GM19397 (cell line): ENCODE data around the gene ASXL2.
"Not testable (repeated sequence)": the region's sequence is repeated elsewhere in the genome, so short reads cannot be mapped to it uniquely, and the experiment has no call there.

ENCODE experiments used
- ATAC-seq: cut with Tn5 transposase; IDR thresholded peaks from one replicate; pipeline ENCODE4 v1.9.1; 2021; ENCODE audit warnings: mild to moderate bottlenecking, moderate library complexity; ENCODE audit not compliant: unreplicated experiment

ASXL2 gene

DNA sequence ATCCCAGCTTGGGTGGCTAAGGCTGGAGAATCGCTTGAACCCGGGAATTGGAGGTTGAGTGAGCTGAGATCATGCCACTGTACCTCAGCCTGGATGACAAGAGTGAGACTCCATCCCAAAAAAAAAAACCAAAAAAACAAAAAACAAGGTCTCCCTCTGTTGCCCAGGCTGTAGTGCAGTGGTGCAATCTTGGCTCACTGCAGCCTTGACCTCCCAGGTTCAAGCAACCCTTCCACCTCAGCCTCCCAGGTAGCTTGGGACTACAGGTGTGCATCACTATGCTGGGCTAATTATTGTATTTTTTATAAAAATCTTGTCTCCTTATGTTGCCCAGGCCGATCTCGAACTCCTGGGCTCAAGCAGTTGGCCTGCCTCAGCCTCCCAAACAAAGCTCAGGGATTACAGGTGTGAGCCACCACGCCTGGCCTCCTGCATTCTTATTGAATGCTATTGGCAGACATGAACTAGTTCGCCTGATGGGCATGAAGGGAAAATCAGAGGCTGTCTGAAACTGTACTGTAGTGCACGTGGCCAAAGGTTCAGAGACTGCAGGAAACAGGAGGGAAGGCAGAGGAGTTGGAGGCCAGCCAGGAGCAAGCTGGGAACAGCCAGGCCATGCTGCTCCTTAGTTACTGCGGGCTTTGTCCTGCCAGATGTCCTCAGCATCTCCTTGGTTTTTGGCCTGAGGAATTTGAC lies 16.0 kb upstream of the ASXL2 start:
- ATAC-seq, result no peak

DNA sequence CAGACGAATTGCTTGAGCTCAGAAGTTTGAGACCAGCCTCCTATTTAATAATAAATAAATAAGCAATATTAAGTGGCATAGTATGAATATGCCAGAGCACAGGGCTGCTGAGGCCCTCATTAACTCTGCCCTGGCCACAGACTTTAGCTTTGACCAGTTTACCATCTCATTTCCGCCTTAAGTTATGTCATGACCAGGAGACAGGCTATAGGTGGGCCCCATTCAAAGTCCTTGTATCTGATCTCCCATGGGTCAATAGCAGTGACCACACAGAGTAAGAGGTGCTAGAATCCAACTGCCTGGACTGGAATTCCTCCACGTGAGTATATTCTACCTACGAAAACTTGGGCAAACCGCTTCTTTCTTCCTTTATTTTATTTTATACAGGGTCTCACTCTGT lies 13.4 kb upstream of the ASXL2 start:
- no peak for ATAC-seq

DNA sequence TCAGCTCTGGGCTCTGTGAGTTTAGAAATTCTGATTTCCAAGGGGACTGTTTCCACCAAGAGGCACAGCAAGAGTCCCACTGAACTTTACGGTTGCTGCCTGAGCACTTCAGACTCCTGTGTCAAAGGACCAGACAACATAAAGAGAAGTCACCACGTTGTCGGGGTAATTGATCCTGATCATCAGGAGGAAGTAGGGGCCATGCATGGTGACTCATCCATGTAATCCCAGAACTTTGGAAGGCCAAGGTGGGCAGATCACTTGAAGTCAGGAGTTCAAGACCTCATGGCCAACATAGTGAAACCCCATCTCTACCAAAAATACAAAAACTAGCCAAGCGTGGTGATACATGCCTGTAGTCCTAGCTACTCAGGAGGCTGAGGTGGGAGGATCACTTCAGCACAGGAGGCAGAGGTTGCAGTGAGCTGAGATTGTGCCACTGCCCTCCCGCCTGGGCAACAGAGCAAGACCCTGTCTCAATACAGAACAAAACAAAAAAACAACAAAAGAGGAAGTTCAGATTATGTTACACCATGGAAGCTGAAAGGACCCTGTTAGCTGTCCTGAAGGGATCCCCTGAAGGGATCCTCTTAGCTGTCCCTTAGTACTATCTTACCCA lies 9.4 kb upstream of the ASXL2 start:
- no peak for ATAC-seq

DNA sequence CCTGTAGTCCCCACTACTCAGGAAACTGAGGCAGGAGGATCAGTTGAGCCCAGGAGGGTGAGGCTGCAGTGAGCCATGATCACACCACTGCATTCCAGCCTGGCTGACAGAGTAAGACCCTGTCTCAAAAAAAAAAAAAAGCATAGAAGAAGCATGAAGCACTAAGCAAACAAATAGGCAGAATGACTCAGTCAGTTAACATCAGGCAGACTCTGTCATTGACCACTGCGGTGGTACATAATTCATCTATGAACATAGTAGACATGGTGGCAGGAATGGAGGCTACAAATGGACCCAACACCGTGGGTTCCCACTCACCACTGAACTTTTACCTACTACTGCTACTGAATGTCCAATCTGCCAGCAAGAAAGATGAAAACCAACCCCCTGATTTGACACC lies 7.6 kb upstream of the ASXL2 start:
- ATAC-seq, result no peak

DNA sequence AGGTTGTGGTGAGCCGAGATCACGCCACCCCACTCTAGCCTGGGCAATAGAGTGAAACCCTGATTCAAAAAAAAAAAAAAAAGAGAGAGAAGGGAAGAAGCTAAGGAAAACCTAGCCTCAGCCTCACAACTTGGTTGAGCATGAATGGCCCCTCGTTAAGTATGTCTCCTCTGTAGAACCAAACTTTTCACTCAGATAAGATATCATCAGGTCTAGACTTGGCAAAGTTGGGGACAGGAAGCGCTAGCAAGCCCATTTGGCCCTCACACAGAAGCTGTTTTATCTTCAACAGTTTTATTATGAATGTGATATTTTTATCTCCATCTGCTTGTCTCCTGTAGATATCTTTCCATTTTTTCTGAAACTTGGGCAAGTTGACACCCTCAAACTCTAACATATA lies 3.5 kb upstream of the ASXL2 start:
- no peak for ATAC-seq

DNA sequence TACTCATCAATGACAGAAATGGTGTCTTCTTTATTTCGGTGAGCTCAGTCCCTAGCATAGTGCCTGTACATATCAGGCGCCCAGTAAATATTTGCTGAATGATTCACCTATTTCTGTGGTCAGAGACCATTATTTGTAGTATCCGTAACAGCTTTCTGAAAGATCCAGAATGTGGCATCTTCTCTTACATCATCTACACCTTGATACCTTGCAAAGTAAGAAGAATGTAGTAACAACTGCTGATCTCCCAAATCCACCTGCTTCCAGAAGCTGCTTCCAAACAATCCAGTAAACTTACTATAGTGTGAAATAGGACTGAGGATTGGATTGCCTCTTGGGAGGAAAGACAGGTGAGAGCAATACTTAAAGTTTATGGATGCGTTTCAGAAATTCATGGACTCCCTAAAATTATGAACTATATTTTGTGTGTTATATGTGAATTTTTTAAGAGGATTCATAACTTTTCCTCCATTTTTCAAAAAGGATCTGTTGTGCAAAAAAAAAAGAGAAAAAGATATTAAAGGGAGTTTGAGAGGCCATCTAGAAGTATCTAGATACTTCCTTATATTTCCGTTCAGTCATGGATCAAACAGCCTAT lies 945 bp upstream of the ASXL2 start:
- ATAC-seq, result no peak

DNA sequence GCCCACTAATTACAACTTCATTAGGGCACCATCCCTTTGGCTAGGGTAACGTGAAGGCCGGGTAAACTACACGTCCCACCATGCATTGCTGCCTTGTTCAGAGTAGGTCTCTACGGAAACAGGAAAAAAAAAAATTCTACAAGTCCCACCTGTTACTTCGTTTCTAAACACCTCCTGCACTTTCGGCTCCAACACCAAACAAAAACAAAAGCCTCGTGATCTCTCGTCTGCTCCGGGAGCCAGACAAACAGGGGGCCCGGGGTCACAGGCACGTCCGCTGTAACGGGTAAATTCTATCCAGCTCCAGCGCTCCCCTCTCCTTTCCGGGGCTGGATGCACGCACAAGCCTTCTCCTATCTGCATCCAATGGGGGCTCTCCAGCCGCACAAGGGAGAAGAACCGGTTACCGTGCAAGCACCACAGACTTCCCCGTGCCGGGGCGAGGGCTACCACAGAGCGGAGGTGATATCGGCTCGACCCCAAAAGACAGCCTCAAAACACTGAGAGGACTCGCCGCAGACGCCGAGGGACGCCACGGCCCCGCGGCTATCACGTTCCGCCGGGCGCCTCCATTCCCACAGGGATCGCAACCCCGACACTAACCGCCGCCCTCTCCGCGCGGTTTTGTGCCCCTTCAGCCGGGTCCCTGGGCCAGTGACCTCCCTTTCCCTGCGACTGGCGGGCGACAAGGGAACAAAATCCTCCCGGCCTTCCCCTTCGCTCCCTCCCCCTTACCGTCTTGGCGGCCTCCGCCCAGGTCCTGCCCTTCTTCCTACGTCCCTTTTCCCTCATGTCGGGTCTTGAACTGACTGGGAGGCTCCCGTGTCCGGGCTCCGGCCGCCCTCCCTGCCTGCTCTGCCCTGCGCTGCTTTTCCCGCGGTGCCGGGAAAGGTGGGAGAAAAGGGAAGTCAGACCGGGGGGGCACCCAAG lies 591 bp downstream of the ASXL2 start:
- peak; percentile 38 for ATAC-seq

DNA sequence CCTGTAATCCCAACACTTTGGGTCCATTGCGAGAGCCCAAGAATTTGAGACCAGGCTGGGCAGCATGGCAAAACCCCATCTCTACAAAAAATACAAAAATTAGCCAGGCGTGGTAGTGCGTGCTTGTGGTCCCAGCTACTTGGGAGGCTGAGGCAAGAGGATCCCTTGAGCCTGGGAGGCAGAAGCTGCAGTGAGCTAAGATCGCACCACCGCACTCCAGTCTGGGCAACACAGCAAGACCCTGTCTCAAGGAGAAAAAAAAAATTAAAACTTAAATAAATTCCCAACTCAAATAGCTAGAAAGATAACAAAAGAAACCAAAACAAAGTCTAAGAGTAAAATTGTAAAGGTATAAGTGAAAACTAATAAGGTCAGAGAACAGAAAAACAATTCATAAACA lies 6.2 kb downstream of the ASXL2 start:
- ATAC-seq, result no peak

DNA sequence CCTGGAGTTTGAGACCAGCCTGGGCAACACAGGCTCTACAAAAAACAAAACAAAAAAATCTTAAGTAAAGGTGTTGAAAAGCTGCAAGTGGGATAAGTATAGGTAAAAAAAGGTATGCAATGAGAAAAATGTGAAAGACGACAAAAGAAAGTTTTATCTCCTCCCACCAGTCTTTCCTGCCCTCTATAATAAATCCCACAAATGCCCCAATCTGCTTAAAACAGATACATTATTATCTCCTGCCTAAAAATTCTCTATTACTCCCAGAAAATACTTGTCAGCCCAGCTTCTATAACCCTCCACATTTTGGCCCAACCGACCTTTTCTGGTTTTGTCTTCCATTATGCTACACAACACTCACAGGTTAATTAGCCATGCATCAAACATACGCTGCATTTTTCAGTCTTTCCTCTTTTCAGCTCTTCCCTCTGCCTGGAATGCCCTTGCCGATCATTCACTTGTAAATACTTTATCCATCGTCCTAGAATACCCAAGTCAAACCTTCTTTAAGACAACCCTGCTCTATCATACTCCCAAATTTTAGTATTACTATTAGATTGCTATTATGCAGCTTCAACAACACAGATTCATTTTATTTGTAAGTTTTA lies 10.8 kb downstream of the ASXL2 start:
- no peak for ATAC-seq

DNA sequence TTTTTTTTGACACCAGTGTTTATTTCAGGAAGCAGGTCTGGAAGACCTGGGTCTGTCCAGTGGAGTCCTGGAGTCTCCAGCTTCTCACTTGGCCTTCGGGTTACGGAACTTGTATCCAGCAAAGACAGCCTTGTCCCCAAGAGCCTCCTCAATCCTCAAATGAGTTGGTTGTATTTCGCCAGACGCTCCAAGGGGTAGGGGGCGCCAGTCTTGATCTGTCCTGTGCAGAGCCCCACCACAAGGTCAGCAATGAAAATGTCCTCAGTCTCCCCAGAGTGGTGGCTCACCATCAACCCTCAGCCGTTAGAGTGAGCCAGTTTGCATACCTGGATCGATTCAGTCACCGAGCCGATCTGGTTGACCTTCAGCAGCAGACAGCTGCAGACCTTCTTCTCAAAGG lies 21.9 kb downstream of the ASXL2 start:
- no peak for ATAC-seq

DNA sequence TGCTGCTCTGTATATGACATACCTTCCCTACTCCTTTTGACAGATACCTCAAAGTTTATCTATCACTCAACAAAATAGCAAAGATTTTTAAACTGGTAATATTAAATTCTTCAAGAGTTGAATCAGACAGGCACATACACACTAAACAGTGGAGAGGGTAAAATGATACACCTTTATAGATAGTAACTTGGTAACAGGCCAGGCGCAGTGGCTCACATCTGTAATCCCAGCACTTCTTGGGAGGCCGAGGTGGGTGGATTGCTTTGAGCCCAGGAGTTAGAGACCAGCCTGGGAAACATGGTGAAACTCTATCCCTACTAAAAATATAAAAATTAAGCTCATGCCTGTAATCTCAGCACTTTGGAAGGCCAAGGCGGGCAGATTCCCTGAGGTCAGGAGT lies 23.2 kb downstream of the ASXL2 start:
- no peak for ATAC-seq

DNA sequence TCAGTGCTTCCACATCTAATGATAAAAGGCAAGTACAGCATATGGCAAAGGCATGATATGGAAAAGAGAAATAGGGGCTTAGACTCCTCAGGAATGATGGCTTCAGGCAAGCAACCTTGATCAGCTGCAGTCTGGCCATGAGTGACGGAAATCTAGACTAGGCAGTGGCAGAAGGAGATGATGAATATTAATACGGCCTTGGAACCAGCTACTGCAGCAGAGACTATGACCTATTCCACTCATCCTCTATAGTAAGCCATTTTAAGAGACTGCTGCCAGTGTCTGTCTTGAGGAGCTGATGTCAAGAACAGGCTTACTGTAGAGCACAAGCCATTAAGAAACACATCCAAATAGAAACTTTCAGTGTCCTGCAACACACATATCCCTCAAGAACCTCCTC lies 23.7 kb downstream of the ASXL2 start:
- no peak for ATAC-seq

DNA sequence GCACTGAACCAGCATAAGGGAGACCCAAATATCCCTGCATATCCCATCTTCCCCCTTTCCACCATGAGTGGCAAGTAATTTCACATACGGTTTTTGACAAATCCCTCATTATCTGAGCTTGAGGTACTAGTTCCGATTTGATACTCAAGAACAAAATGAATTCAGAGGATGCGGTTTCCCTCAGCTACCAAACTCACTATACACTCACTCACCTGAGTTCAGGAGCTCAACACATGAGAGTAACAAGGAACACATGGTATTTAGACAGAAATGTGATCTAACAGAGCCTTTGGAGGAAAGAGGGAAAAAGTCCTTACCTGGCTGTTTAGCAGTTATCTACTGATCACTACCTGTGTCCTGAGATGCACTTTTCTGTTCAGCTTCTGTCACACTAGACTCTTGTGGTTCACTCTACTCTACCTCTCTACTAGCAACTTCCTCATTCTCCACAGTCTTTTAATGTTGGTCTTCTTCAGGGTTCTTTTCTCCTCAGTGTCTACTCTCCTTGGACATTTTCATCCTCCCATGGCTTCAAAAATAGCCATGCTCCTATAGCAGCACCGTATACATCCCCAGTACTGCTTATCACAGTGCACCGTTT lies 25.1 kb downstream of the ASXL2 start:
- ATAC-seq, result no peak

DNA sequence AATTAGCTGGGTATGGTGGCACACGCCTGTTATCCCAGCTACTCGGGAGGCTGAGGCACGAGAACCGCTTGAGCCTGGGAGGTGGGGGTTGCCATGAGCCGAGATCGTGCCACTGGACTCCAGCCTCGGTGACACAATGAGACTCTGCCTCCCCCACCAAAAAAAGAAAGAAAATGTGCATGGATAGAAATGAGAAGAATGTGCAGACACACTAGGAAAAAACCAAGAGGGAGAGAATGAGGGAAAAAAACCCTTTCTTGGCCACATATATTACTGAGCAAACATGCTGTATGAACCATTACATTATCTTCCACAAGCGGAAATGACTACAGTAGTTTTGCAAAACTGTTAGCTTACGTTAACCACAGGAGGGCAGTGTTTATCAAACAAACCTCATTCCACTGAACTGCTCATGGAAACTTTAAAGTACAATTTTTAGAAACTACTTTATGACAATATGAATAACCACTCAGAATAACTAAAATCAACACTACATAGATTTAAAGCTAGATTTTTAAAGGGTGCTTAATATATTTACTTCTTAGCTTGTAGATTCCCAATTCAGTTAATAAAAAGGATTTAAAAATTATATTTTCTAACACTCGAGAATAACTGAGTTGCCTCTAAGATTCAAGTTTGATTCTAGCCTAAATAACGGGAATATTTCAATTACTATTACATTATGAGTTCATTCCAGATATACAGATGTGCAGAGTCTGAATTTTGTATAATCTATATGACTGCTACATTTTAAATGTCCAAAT lies 26.4 kb downstream of the ASXL2 start:
- no peak for ATAC-seq

DNA sequence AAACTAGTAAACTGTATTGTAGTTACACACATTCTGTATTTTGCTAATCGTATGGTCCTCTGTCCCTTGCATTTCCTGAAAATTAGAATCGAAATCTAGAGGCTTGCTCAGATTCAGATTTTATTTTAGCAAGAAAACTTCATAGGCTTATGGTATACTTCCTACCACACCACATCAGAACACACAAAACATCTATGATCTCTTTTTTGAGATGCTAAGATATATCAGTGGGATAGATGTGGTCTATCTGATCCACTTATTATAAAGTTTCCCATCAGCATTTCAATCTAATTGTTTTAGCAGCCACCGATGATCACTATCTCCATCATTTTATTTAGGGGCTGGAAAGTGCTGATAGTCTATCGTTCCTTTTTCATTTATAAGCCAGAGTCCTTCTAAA lies 27.9 kb downstream of the ASXL2 start:
- not testable (repeated sequence) for ATAC-seq

DNA sequence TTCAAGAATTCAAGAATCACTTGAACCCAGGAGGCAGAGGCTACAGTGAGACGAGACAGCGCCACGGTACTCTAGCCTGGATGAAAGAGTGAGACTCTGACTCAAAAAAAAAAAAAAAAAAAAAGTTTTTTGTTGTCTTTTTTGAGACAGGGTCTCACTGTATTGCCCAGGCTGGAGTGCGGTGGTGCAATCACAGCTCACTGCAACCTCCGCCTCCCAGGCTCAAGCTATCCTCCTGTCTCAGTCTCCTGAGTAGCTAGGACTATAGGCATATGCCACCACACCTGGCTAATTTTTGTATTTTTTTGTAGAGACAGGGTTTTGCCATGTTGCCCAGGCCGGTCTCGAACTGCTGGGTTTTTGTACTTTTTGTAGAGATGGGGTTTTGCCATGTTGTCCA lies 28.9 kb downstream of the ASXL2 start:
- not testable (repeated sequence) for ATAC-seq

DNA sequence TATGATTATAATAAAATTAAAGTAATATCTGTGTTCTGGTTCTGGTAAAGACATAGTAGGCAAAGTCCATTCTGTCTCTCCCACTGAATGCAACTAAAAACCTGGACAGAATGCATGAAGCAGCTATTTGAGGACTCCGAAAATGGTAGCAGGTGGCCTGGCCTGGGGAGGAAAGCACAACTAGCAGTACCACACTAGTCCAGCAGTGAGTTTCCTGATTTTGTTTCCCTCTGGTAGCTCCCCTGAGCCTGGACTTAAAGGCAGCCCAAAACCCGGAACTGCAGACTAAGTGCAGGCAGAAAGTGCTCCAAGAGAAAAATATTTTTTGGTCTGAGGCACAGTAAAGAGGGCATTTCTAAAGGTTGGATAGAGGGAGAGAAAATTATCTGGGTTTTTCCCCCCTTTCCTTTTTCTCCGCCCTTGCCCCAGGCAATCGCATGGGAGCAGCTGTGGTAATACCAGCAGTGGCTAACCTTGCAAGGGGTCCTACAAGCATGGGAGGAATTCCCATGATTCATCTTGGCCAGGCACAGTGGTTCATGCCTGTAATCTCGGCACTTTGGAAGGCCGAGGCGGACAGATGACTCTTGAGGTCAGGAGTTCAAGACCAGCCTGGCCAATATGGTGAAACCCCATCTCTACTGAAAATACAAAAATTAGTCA lies 32.3 kb downstream of the ASXL2 start:
- ATAC-seq, result no peak

DNA sequence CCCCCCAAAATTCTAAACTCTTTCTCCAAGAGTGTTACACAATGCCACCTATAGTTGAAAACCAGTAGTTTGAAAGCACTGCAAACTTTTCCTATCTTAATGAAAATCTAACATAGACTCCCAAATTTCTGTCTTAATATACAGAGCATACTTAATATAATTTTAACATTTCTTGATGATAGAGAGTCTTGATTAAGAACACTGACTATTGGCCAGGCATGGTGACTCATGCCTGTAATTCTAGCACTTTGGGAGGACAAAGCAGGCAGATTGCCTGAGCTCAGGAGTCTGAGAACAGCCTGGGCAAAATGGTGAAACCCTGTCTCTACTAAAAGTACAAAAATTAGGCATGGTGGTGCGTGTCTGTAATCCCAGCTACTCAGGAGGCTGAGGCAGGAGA lies 34.2 kb downstream of the ASXL2 start:
- ATAC-seq, result no peak

DNA sequence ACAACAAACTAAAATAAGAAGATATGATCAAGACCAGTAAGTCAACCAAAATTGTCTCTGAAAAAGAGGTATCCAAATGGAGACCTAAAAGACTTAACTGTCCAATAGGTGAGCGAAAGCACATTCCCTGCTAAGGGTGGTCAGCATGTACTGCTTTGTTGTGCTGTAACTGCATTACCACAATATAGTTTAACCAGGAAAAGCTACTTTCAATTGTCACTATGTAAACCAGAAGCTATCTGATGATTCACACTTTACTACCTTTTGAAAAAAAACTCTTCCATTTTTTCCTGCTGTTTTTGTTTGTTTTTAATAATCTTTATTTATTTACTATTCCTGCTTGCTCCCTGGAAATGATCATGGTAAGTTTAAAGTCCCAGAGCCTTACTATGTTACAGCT lies 36.1 kb downstream of the ASXL2 start:
- no peak for ATAC-seq
